IgD-negative memory B cell (primary cell): ENCODE data around the gene OR11A1. TPM values are rescaled to one million over a fixed set of nuclear protein-coding genes. Genes with fewer than 3 reads are reported as not detected.

Experiments
- H3K27ac Mint-ChIP-seq, 3 donors: one replicate each; pipeline ENCODE4 v1.8.0; 2020 to 2022; ENCODE audit warnings: mild to moderate bottlenecking in 3 of 3, mixed read lengths in 3 of 3, moderate library complexity in 1 of 3
- H3K27me3 Mint-ChIP-seq: one replicate; pipeline ENCODE4 v1.8.0; 2021; ENCODE audit warnings: mixed read lengths
- H3K36me3 Mint-ChIP-seq: one replicate; pipeline ENCODE4 v1.8.0; 2020; ENCODE audit warnings: mild to moderate bottlenecking, mixed read lengths
- H3K4me1 Mint-ChIP-seq, 3 donors: one replicate each; pipeline ENCODE4 v1.8.0; 2020 to 2022; ENCODE audit warnings: mixed read lengths in 3 of 3, mild to moderate bottlenecking in 1 of 3
- H3K4me3 Mint-ChIP-seq, 4 donors: one replicate each; pipeline ENCODE4 v1.8.0; 2020 to 2022; ENCODE audit warnings: mild to moderate bottlenecking in 4 of 4, mixed read lengths in 4 of 4, moderate library complexity in 3 of 4
- H3K9me3 Mint-ChIP-seq, 3 donors: one replicate each; pipeline ENCODE4 v1.8.0; 2020 to 2021; ENCODE audit warnings: mixed read lengths in 3 of 3, mild to moderate bottlenecking in 1 of 3
- polyA plus RNA-seq: library from polyadenylated mRNA; unstranded; fragments of 300-500 nt; fragmentation: Illumina TruSeq; gene quantifications from one replicate; pipeline ENCODE4 v1.2.3, GENCODE V29; 2021

Gene OR11A1
- polyA plus RNA-seq, 1 donor from 2014 or later: not detected

GRCh38 chr6:29376003-29376402, 80.9 kb downstream of the OR11A1 start:
- H3K27me3 Mint-ChIP-seq: peaks cover 1% of the 10 kb centered on the region
- no peak overlapping the region for H3K27ac Mint-ChIP-seq
- no peaks in the 10 kb centered on the region for H3K4me1 Mint-ChIP-seq

More at GRCh38 chr6:29376003-29376402, 80.9 kb downstream of the OR11A1 start:
- Mint-ChIP-seq H3K4me3 (no peak overlapping the region), H3K36me3 (no peaks in the 10 kb centered on the region), H3K9me3 (peaks cover 0 to 3% (median 0%) of the 10 kb centered on the region in 3 donors)

Other genes with a start within 250 kb of the OR11A1 start
- gene OR14J1, start 155.4 kb downstream of the OR11A1 start, polyA plus RNA-seq: not detected
- not detected for gene OR5V1, start 88.2 kb downstream of the OR11A1 start, polyA plus RNA-seq
- not detected for gene OR12D3, start 81.8 kb downstream of the OR11A1 start, polyA plus RNA-seq
- gene OR12D2, start 61.4 kb downstream of the OR11A1 start, polyA plus RNA-seq: not detected
- gene OR12D1, start 42.1 kb downstream of the OR11A1 start, polyA plus RNA-seq: not detected
- gene OR10C1, start 17.8 kb downstream of the OR11A1 start, polyA plus RNA-seq: not detected
- not detected for gene OR2H1, start 84 bp upstream of the OR11A1 start, polyA plus RNA-seq
- gene MAS1L, start 30.9 kb upstream of the OR11A1 start, polyA plus RNA-seq: not detected
- not detected for gene UBD, start 102.7 kb upstream of the OR11A1 start, polyA plus RNA-seq
- not detected for gene OR2H2, start 128.1 kb upstream of the OR11A1 start, polyA plus RNA-seq
- gene GABBR1, start 176.1 kb upstream of the OR11A1 start, polyA plus RNA-seq: 6.8 TPM
- gene MOG, start 200.0 kb upstream of the OR11A1 start, polyA plus RNA-seq: not detected
- 1.3 TPM for gene ZFP57, start 224.1 kb upstream of the OR11A1 start, polyA plus RNA-seq